ENCODE results near the gene ATIC. TPM values are rescaled to one million over a fixed set of nuclear protein-coding genes. Genes with fewer than 3 reads are reported as not detected.
A peak's percentile ranks its signal among the peaks of the same experiment; 100 is the strongest.

ATIC gene
- total RNA-seq, 1 donor from 2014 or later: 145 TPM

DNA sequence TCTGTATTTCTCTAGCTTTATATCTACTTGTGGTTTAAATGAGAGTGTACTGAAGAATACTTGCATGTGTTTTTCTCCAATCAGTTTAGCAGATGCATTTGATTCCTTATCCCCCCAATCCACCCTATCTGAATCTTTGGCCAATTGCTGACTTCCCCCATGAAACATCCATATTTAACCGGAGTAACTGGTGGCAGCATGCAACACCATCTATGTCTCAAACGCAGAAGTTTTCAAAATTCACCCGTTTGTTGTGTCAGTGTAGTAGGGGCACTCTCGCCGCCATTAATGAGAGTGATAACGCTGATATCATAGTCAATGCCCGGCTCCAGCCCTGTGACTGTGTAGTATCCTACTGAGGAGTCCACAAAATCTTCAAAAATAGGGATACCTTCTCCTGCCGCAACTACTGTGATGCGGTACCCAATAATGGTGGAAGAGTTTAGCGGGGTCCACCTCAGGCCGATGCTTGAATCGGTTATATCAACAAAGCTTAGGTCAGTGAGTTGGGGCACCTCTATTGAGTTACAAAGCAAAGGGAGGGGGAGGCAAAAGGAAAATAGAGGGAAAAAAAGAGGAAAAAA is 80.9 kb downstream of the ATIC start:
- no peak overlapping the region for H3K4me3 Mint-ChIP-seq (ENCODE audit: low read depth)
- TF ChIP-seq, protein P1, sequence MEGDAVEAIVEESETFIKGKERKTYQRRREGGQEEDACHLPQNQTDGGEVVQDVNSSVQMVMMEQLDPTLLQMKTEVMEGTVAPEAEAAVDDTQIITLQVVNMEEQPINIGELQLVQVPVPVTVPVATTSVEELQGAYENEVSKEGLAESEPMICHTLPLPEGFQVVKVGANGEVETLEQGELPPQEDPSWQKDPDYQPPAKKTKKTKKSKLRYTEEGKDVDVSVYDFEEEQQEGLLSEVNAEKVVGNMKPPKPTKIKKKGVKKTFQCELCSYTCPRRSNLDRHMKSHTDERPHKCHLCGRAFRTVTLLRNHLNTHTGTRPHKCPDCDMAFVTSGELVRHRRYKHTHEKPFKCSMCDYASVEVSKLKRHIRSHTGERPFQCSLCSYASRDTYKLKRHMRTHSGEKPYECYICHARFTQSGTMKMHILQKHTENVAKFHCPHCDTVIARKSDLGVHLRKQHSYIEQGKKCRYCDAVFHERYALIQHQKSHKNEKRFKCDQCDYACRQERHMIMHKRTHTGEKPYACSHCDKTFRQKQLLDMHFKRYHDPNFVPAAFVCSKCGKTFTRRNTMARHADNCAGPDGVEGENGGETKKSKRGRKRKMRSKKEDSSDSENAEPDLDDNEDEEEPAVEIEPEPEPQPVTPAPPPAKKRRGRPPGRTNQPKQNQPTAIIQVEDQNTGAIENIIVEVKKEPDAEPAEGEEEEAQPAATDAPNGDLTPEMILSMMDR (IDR thresholded peaks at IDR 0.05; ENCODE audit: unreplicated experiment): no peak
- H3K27ac Mint-ChIP-seq: peak overlapping the region; percentile 57
- DNase-seq (ENCODE audit: low spot score, unreplicated experiment): no peak
- peaks cover 59% of the 10 kb centered on the region for H3K36me3 Mint-ChIP-seq (ENCODE audit: insufficient read depth)
- H3K4me1 Mint-ChIP-seq (ENCODE audit: low read depth): peaks cover 10% of the 10 kb centered on the region
- H3K27me3 Mint-ChIP-seq: no peaks in the 10 kb centered on the region
- H3K9me3 Mint-ChIP-seq (ENCODE audit: low read depth): no peaks in the 10 kb centered on the region

DNA sequence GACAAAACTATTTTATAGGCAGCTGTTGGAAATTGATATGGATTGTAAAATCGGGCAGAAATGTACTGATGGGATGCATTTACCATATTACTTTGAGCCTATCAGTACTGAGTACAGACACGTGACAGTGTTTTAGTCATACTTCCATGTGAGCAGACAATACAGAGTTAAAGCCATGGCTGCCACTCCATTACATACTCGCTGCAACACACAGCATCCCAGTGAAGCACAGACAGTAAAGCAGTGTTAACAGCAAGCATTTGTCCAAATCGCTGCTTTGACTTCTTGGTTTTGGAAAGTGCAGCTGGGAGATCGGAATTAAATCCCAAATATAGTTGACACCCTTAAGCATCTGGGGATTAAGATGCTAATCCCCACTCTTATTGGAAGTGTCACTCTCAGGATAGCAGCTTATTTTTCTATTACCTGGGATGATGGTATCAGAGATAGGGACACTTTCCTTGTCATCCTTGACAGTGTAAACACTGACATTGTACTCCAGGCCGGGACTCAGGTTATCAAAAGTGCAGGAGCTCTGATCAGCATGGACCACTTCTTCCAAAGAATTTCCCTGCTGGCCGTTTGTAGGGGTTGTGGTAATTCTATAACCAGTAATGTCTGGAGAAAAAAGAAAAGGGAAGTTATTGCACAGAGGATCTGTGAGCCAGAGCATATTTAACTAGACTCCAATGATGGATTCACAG is 82.4 kb downstream of the ATIC start:
- Mint-ChIP-seq H3K36me3 (ENCODE audit: insufficient read depth) (peaks cover 69% of the 10 kb centered on the region), H3K27ac (peak overlapping the region; percentile 64), H3K4me3 (ENCODE audit: low read depth) (no peak overlapping the region), H3K27me3 (no peaks in the 10 kb centered on the region), H3K4me1 (ENCODE audit: low read depth) (peaks cover 23% of the 10 kb centered on the region), H3K9me3 (ENCODE audit: low read depth) (no peaks in the 10 kb centered on the region)
- TF ChIP-seq, protein P1 (IDR thresholded peaks at IDR 0.05; ENCODE audit: unreplicated experiment): no peak
- DNase-seq (ENCODE audit: low spot score, unreplicated experiment): no peak

DNA sequence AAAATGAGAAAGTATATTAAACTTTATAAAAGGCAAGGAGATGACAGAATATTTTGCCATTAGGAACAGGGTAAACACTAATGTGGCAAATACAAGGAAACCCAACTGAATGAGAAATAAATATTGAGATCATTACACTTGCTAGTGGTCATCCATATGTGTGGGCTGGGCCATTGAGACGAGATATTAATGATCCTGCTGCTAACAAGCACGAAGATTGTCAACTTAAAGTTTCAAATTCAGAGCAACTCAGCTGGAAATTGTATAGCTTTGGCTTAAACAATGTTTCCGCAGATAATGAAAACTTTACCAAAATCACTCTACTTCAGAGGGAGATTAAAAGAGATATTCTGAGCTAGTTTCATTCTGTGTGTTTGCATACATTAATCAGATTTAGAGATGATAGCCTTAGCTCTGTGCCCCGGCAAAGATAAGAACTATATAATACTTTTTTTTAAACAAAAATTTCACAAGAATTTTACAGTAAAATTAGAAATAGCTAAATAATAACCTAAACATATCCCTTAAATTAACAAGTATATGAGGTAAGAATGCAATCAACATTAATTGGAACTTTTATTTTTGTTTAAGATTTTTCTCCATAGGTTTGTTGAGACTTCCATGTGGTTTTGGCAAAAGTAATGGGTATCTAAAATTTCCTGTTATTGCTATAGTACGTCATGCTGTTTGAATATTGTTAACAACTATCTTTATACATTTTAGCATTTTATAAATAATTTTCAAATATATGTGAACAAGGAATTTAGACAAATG is 84.0 kb downstream of the ATIC start:
- DNase-seq (ENCODE audit: low spot score, unreplicated experiment): no peak
- no peaks in the 10 kb centered on the region for H3K27me3 Mint-ChIP-seq
- no peaks in the 10 kb centered on the region for H3K9me3 Mint-ChIP-seq (ENCODE audit: low read depth)
- TF ChIP-seq, protein P1 (IDR thresholded peaks at IDR 0.05; ENCODE audit: unreplicated experiment): no peak
- peaks cover 24% of the 10 kb centered on the region for H3K4me1 Mint-ChIP-seq (ENCODE audit: low read depth)
- peaks cover 64% of the 10 kb centered on the region for H3K36me3 Mint-ChIP-seq (ENCODE audit: insufficient read depth)
- peak overlapping the region; percentile 92 for H3K27ac Mint-ChIP-seq
- no peak overlapping the region for H3K4me3 Mint-ChIP-seq (ENCODE audit: low read depth)

DNA sequence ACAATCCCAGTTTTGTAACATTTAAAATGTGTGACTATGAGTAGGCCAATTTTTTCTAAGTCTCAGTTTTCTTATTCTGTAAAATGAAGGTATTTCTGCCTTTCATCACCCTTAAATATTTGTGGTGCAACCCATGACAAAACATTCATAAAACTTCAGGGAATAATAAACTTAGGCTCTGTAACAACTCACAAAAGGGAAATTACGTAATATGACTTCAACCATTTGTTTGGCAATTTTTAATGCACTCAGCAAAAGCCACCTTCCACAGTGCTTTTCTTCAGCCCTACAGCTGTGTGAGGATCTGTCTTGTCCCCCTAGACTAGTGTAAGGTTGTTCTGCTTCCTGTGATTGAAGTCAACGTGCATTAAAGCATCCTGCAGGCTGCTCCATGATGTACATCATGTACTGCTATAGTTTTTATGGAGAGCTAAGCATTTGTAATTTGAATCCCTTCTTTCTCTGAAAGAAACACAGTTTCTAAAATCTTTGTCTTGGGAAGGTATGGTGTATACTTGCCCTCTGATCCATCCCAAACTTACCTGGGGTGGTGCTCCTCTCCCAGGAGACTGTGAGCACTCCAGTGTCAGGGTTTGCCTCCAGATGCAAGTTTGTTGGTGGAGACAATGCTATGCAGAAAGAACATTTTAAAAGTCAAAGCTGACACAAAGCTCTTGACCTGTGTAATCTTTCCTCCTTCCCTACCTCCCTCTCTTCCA is 84.9 kb downstream of the ATIC start:
- Mint-ChIP-seq H3K27me3 (no peaks in the 10 kb centered on the region), H3K4me3 (ENCODE audit: low read depth) (no peak overlapping the region)
- TF ChIP-seq, protein P1 (IDR thresholded peaks at IDR 0.05; ENCODE audit: unreplicated experiment): no peak

More for the DNA sequence above, 84.9 kb downstream of the ATIC start:
- Mint-ChIP-seq H3K4me1 (ENCODE audit: low read depth) (peaks cover 24% of the 10 kb centered on the region), H3K9me3 (ENCODE audit: low read depth) (no peaks in the 10 kb centered on the region), H3K36me3 (ENCODE audit: insufficient read depth) (peaks cover 60% of the 10 kb centered on the region), H3K27ac (peak overlapping the region; percentile 73)
- DNase-seq (ENCODE audit: low spot score, unreplicated experiment): no peak
